GM21515 (cell line): ENCODE results near the gene TIAM1.

Source experiments
- ATAC-seq: cut with Tn5 transposase; IDR thresholded peaks from one replicate; pipeline ENCODE4 v1.9.1; 2021; ENCODE audit not compliant: unreplicated experiment

Gene TIAM1

GRCh38 chr21:31211836-31212235, 132.2 kb downstream of the TIAM1 start:
- no peak for ATAC-seq

DNA sequence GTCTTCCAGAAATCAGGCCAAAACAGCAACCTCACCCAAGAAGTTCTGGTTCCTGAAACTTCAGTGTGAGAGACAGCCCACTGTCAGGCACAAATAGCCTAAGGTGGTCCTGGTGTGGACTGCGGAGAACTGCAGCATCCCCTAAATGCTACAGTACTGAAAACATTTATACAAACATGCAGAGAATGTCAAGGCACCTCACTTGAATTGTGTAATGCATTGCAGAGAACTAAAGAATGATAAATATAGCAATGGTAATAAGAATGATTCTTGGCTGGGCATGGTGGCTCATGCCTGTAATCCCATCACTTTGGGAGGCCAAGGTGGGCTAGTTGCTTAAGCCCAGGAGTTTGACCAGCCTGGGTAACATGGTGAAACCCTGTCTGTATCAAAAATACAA, 138.6 kb downstream of the TIAM1 start:
- ATAC-seq, result no peak

- no peak for ATAC-seq
Measured at GRCh38 chr21:31204801-31205200, 139.3 kb downstream of the TIAM1 start.

- no peak for ATAC-seq
Measured at GRCh38 chr21:31203431-31204054, 140.5 kb downstream of the TIAM1 start.

DNA sequence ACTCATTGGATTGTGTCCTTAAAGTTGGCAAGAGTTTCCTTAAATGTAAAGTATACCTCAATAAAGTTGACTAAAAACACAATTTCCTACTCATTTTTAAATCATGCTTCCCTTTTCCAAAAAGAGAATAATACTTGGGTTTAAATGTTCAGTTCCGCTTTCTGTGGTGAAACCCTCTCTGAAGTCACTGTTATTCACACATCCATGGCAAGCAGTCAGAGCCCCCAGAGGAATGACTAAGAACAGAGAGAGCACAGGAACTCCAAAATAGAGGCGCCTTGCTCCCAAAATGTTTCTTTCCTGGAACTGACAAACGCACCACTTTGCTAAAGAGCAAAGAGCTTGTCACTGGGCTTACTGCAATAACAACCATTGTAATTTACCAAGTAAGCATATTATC, 142.5 kb downstream of the TIAM1 start:
- ATAC-seq, result peak; percentile 60

GRCh38 chr21:31201144-31201543, 142.9 kb downstream of the TIAM1 start:
- ATAC-seq, result no peak

DNA sequence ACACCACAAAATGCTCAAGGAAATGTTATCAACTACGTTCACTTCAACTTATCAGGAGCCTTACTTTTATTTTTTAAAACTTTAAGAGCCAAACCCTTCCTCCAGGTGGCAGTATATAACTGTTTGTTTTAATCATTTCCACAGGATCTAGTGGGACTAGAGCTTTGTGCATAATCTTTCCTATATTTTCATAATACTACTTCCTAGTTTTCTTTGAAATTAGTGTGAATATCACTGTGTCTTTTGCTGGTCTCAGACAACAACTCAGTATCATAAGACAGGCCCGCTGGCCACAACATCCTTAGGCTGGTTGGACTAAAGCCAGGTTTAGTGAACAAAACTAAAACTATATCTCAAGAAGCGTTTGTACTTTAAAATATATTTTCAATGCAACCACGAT, 145.5 kb downstream of the TIAM1 start:
- no peak for ATAC-seq

- ATAC-seq, result no peak
Measured at GRCh38 chr21:31196724-31197123, 147.3 kb downstream of the TIAM1 start.

DNA sequence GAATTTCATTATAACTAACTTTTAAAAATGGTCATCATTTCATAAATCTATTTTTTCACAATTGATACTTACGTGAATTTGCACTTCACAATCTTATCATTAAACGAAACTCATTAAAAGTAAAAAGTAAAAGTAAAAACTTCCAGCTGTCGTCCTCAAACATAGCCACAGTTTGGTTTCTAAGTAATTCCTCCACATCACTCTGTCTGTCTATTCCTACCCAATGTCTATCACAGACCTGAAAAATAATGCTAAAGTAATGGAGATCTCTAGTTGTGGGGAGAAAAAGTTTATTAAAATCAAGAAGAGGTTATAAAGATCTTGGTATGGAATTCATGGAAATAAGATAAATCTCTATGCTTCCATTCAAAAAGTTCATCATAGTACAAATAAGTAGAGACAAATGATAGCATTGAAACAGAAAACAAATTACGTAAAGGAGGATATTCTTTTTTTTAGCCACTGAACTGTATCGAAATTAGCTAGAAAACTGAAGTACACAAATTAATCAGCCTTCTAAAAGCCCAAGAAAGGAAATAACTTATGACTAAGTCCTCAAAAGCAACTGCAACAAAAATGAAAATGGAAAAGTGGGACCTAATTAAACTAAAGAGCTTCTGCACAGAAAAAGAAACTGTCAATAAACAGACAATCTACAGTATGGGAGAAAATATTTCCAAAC, 148.6 kb downstream of the TIAM1 start:
- ATAC-seq, result no peak

DNA sequence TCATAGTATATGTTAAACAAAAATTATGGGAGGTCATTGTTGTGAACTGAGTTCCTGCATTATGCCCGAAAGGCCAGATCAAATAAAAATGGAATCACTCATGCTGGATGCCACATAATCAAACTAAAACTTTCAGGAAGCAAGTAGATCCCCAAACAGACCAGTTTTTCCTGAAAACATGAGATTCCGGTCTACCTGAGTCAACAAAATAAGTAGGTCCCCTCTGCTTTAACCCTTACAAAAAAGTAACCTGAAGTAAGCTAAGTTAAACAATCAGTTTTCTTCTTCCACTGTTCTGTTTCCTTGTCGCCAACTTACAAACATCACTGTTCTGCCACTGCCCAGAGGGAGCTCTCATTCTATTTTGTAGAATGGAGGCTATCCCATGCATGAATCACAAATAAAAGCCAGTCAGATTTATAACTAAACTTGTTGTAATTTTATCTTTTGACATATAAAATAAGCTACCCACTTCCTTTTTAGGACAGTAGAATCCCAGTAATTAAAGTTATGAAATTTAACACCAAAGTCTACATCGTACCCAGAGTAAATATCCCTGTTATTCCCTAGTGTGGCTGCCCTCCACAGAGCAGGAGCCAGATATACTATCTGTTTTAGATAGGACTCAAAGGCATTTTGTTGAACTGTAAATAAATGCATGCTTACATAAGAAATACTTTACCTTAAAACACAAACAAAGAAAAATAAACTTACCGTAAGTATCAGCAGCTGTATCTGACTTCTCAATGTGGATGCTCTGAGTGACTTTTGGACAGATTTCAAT, 149.4 kb downstream of the TIAM1 start:
- no peak for ATAC-seq

DNA sequence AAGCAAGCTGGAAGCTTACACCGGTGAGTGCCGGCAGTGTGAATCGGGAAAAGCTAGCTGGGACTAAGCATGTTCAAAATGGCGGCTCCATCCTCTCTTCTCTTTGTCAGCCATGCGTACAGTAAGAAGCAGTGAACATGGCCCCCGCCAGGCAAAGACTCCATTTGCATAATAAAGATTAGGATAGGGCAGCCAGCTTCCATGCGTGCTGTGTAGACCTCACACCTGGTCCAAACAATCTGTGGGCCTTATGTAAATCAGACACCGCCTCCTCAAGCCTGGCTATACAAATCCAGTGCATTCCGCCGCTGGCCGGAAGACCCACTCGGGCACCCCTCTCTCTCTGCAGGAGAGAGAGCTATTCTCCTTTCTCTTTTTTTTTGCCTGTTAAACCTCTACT, 150.3 kb downstream of the TIAM1 start:
- no peak for ATAC-seq

- no peak for ATAC-seq
Measured at GRCh38 chr21:31191553-31191952, 152.5 kb downstream of the TIAM1 start.

- no peak for ATAC-seq
Measured at GRCh38 chr21:31190516-31190915, 153.5 kb downstream of the TIAM1 start.

- no peak for ATAC-seq
Measured at GRCh38 chr21:31187499-31187898, 156.6 kb downstream of the TIAM1 start.

DNA sequence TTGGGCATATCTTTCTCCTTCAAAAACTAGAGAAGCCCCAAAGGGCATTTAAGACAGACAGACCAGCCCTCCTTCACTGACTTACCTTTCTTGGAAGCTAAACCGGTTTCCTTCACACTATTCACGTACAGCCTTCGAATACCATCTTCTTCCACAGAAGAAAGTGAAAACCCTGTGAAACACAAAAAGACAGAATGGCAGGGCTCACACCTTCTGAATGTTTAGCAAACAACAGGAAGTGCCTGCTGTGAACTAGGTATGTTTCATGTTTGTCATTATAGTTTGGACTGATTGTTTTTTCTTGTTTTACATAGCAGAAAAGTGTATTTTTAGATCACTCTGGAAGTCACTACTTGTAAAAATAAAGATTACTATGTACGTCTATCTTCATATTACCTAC, 157.1 kb downstream of the TIAM1 start:
- ATAC-seq, result no peak

- no peak for ATAC-seq
Measured at GRCh38 chr21:31185663-31186062, 158.4 kb downstream of the TIAM1 start.

DNA sequence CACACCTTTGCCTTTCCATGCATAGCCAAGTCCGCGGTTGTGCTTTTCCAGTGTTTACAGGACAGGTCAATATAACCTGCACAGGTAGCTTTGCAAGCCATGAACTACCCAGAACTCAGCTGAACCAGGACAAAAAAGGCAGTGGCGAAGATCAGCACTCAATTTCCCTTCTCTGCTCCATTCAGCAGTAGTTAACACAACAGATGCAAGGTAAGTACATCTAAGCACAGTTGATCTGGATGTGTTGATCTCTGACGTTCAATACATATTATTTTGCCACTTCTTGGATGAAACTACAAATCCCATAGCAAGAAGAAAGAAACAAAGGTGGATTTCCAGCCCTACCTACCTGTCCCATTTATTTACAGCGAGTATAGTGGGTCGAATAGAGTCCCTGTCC, 159.2 kb downstream of the TIAM1 start:
- no peak for ATAC-seq

DNA sequence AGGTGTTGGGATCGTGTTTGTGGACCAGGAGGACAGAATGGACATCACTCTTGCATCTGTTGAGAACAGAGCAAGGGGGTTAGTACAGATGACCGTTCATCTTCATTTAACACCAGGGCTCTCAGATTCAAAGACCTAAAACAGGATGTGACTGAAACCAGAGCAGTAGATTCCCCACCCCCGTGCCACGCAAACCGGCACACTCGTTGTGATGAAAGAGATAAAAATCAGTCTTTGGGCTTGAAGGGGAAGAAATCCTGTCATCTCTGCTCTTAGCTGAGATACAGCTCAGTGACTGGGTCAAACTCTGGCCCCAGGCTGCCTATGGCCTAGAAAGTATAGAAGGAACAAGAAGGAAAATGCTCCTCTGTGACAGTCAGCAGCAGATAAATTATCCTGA, 159.6 kb downstream of the TIAM1 start:
- ATAC-seq, result no peak

DNA sequence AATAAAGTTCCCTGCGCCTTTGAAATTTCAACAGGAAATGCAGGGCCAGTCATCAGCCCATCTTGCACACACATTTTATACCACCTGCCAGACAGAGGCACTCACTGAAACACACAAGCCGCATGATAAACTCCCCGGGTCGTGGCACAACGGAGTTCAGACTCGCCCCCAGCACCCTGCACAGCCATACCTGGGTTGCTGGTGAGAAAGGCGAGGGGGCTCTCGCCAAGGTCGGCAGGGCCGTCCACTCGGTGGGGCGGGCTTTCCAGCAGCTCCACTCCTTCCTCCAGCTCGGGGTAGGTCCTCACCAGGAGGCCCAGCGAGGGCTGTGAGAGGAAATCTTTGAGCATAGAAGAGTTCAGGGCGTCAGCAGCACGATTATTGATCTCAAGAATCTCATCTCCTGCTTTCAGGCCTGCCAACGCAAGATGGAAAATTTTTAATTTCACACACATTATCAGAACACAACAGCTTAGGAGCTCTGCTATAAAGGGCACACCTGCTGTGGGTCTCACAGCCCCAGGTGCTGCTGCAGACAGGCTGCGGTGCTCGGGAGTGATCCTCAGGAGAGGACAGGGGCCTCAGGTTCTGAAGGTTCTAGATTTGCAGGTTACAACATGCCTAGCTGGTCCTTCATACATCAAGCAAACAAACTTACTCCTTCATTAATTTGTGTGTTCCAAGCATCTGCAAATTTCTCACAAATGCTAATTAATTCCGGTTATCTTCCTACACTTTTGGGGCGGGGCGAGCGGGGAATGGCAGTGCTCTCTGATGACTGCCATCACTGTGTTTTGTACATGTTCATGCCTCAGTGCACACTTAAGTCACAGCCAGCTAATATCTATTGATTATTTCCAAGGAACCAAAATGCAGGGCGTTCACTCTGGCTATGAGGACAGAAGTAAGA, 161.6 kb downstream of the TIAM1 start:
- ATAC-seq, result no peak

GRCh38 chr21:31181082-31181750, 162.8 kb downstream of the TIAM1 start:
- ATAC-seq, result no peak
